ENCODE results near the gene HUS1B. TPM values are rescaled to one million over a fixed set of nuclear protein-coding genes. Genes with fewer than 3 reads are reported as not detected.

The HUS1B gene
- total and polyA plus RNA-seq, 2 of the 8 experiments (the other 6 are each of a cell fraction or from before 2014, with no cell fraction given): 0.48 to 1.1 TPM

DNA sequence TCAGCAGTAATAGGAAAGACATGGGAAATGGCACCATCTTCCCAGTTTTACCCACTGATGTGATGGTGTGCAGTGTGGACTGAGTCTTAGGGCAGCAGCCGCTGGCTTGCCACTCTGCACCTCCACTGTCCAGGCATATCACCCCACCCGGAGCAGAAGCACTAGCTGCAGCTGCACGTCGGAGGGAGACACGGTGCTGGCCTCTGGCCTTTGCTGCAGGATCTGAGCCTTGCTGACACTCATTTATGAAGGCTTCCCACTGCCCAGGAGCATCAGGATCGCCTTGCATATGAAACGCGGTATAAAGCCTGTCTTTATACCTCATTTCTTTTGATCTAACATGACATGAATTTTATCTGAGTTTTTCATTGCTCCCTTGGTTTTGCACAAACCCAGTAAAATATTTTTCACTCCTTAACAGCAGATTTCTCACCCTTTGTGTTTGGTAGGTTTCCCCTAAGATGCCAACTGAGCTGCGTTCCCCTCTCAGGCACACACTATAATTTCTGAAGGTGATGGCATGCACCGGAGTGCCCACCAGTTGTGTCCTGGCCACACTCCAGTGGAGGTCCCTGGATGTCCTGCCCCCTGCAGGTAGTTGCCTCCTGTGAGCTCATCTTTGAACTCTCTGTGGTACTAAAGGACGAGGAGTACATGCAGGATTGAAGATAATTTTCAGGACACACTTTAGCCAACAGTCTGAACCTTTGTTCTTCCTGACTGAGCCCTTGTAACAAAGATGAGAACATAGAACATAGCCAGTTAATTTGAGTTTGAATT lies 45.0 kb upstream of the HUS1B start:
- Histone ChIP-seq H2BK15ac (ENCODE audit: low read length) (no peak overlapping the region; the same call in 1 of the 2 replicates), H2AK5ac (ENCODE audit: low read depth, low read length) (no peak overlapping the region), H3K4me3 (ENCODE audit: extremely low read depth in 1 of 4, insufficient read depth in 2 of 4, low read depth in 3 of 4, low read length in 4 of 4) (peak overlapping the region in 1 of 4 experiments; percentile 11; a peak in 1 of 8 replicates), H2AFZ (ENCODE audit: low read length) (no peak overlapping the region), H3K36me3 (ENCODE audit: control insufficient read depth in 2 of 4, insufficient read depth in 4 of 4, low read length in 3 of 4) (no peaks in the 10 kb centered on the region), H3K14ac (ENCODE audit: insufficient read length) (no peak overlapping the region), H2BK20ac (ENCODE audit: low read length) (no peak overlapping the region), H3K79me2 (ENCODE audit: control insufficient read depth in 1 of 2, insufficient read depth in 2 of 2, low read length in 2 of 2) (no peaks in the 10 kb centered on the region), H3K9ac (replicated peaks in 1 of 4; ENCODE audit: extremely low read depth in 1 of 4, low read depth in 3 of 4, low read length in 3 of 4) (no peak overlapping the region), H4K8ac (ENCODE audit: extremely low read depth, insufficient read depth, low read length) (no peak overlapping the region), H3K27me3 (replicated peaks in 1 of 4; ENCODE audit: control insufficient read depth in 3 of 4, extremely low read depth in 1 of 4, insufficient read depth in 3 of 4, low read length in 3 of 4) (no peaks in the 10 kb centered on the region), H3K23ac (ENCODE audit: insufficient read length) (no peak overlapping the region), H3K56ac (replicated peaks; ENCODE audit: insufficient read length, low read depth, low read length) (no peak overlapping the region), H4K91ac (replicated peaks; ENCODE audit: insufficient read length, low read length) (peak overlapping the region; percentile 66), H4K5ac (ENCODE audit: insufficient read length, low read depth, low read length) (no peak overlapping the region), H4K20me1 (replicated peaks in 1 of 2; ENCODE audit: control insufficient read depth in 1 of 2, insufficient read depth in 2 of 2, low read length in 2 of 2) (peaks cover 0 to 2% of the 10 kb centered on the region in 2 experiments), H2BK12ac (ENCODE audit: low read depth, low read length) (no peak overlapping the region; the same call in 1 of the 2 replicates), H3K27ac (ENCODE audit: low read depth, low read length) (no peak overlapping the region), H3K79me1 (ENCODE audit: low read depth, low read length) (no peaks in the 10 kb centered on the region), H3K18ac (ENCODE audit: extremely low read depth, low read length) (no peak overlapping the region), H3K9me3 (ENCODE audit: insufficient read depth in 2 of 2, low read depth in 1 of 2, low read length in 1 of 2) (no peaks in the 10 kb centered on the region), H3K4ac (replicated peaks; ENCODE audit: insufficient read length, low read depth, low read length) (no peak overlapping the region), H3K23me2 (ENCODE audit: low read depth, low read length) (peaks cover under 1% of the 10 kb centered on the region; the same call in 1 of the 2 replicates), H2BK120ac (replicated peaks; ENCODE audit: low read depth, low read length) (no peak overlapping the region), H2BK5ac (ENCODE audit: low read depth, low read length) (no peak overlapping the region), H3K4me2 (ENCODE audit: insufficient read depth in 1 of 2, low read depth in 2 of 2, low read length in 2 of 2) (peak overlapping the region; percentile 46 to 49), H3K4me1 (replicated peaks in 1 of 4; ENCODE audit: control insufficient read depth in 3 of 4, insufficient read depth in 4 of 4, low read length in 3 of 4) (peaks cover 4 to 17% (median 13%) of the 10 kb centered on the region in 4 experiments)
- ChIA-PET POLR2A (ENCODE audit: partially characterized antibody) (interaction anchor here (0.7 kb wide), 2 partner anchors 16 to 43 kb away, joined by 3 to 4 read pairs; no protein-coding TSS in a partner anchor), CTCF (ENCODE audit: partially characterized antibody) (interaction anchor here (0.6 to 3.5 kb wide), 15 partner anchors 9 to 417 kb away, joined by 3 to 20 read pairs (median 3); partner anchors contain the start of gene EXOC2)
- no peak for DNase-seq (ENCODE audit: low read depth in 1 of 2, low spot score in 2 of 2)
- 69% methylated on average over 11 of the region's 11 CpGs; no CpG with 5 or more reads in 1 of the 2 experiments for WGBS, 2 experiments (ENCODE audit: extremely low coverage in 1 of 2, insufficient coverage in 1 of 2, insufficient read length in 1 of 2, insufficient replicate concordance in 2 of 2, low coverage in 1 of 2, low lambda C conversion rate in 2 of 2, missing lambda C conversion rate in 1 of 2)
- peak; percentile 24 for FAIRE-seq
- no peak for TF ChIP-seq CEBPB (IDR thresholded peaks at IDR 0.05; ENCODE audit: low read depth, low read length)
- no peak for TF ChIP-seq CTBP2 (IDR thresholded peaks at IDR 0.05; ENCODE audit: borderline replicate concordance, insufficient read depth, insufficient read length, low read length)
- no peak for TF ChIP-seq TCF12 (IDR thresholded peaks at IDR 0.05; ENCODE audit: low read depth, low read length)
- no peak for TF ChIP-seq PHF8 (conservative IDR thresholded peaks at IDR 0.05; ENCODE audit: low read depth, low read length)
- TF ChIP-seq CTCF (IDR thresholded peaks at IDR 0.05; ENCODE audit: control extremely low read depth in 1 of 3, insufficient read depth in 1 of 3, low read depth in 1 of 3, low read length in 3 of 3): peak; percentile 34 to 51 (median 49)
- TF ChIP-seq TAF1 (IDR thresholded peaks at IDR 0.05; ENCODE audit: low read depth, low read length): no peak
- TF ChIP-seq POU5F1 (IDR thresholded peaks at IDR 0.05; ENCODE audit: low read depth, low read length): no peak
- TF ChIP-seq TEAD4 (IDR thresholded peaks at IDR 0.05; ENCODE audit: low read depth, low read length): no peak
- TF ChIP-seq KDM5A (IDR thresholded peaks at IDR 0.05; ENCODE audit: low read length): no peak
- TF ChIP-seq SUZ12 (IDR thresholded peaks at IDR 0.05; ENCODE audit: low read length): no peak
